GM21390 (cell line): ENCODE measurements around the gene TGM6.

Experiments
- ATAC-seq: cut with Tn5 transposase; IDR thresholded peaks from one replicate; pipeline ENCODE4 v1.9.1; 2021; ENCODE audit not compliant: unreplicated experiment

TGM6 gene

DNA sequence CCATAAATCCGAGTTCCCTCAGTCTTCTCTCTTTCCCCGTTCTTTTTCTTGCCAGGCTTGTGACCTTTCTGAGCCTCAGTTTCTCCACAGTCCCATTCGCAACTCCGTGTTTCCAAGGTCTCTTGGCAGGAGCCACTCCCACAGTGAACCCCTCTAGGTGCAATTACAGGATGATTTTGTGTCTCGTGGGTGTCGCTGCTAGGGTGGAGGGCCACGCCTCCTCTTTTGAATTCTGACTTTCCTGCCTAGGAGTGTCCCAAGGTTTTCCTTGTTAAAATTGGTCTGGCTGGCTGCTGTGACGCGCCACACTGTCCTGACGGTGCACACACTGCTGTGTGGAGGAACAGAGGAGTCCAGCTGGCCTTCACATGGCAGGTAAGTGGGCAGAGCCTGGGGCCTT lies at the start of gene TGM6:
TGM6 (plus strand) TSS at position 301 of the 400 bp plus-strand sequence; CDS start at position 369, 68 bp downstream.
- no peak for ATAC-seq

DNA sequence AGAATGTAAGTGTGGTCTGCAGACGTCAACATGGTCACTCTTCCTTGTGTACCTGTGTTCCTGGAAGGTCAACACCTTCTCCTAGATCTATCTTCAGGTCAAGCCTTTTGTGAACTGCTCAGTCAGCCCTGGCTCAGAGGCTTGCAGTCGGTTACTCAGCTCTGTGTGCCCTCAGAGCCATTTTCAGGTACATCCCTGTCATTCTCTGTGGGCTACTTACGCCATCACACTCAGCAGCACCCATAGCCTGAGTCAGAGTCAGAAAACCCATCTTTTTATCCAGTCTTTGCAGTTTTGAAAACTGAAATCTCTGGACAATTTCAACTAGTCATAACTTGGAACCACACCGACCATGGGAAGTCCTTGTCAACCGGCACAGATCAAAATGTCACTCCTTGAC lies 49.6 kb upstream of the TGM6 start:
- ATAC-seq, result no peak

DNA sequence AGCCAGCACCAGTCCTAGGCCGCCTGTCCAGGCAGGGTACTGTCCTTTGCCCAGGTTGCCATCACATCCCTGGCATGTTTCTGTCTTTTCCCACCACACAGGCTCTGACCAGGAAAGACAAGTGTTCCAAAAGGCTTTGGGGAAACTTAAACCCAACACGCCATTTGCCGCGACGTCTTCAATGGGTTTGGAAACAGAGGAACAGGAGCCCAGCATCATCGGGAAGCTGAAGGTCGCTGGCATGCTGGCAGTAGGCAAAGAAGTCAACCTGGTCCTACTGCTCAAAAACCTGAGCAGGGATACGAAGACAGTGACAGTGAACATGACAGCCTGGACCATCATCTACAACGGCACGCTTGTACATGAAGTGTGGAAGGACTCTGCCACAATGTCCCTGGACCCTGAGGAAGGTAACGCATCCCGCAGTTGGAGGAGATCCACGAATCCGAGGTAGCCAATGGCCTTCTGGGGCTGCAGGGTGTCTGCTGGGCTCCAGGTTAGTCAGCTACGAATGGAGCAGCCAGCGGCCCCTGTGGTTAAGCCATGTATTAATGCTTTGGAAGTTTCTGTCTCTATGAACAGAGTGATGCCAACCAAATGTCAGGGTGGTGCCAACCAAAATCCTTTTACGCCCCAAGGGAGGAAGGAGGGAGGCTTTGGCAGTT lies 48.7 kb upstream of the TGM6 start:
- no peak for ATAC-seq

DNA sequence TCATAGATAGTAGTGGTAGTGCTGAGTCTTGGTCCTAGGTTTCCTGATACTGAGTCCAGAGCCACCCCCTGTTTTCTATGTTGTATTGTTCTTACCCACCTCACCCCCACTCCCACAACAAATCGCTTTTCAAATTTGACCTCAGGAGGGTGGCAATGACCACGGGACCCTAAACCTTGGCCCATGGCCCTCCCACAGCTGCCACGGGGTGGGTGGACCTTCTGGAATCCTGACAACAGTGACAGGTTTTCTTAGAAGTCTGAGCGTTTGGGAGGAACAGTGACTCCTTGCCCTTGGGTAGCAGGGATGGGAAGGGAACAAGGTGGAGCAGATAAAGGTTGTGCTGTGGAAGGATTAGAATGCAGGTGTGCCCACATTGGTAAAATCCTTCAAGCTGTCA lies 48.0 kb upstream of the TGM6 start:
- ATAC-seq, result no peak

DNA sequence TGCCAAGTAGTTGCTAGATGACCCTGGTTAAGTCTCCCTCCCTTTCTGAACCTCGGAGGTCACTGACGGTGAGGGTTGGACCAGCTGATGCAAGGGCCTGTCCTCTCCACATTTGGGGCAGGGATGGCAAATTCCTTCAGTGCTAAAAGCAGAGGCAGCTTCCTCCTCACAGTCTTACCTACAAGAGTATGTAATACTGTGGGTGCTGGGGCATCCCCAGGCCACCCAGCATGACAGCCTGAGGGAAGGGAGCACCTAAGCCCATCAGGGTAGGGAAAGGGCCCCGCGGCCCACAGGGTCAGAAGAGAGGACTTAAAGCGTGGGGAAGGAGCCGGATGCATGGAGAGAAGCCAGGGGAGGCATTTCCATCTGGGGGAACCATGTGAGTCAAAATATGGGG lies 46.9 kb upstream of the TGM6 start:
- no peak for ATAC-seq

DNA sequence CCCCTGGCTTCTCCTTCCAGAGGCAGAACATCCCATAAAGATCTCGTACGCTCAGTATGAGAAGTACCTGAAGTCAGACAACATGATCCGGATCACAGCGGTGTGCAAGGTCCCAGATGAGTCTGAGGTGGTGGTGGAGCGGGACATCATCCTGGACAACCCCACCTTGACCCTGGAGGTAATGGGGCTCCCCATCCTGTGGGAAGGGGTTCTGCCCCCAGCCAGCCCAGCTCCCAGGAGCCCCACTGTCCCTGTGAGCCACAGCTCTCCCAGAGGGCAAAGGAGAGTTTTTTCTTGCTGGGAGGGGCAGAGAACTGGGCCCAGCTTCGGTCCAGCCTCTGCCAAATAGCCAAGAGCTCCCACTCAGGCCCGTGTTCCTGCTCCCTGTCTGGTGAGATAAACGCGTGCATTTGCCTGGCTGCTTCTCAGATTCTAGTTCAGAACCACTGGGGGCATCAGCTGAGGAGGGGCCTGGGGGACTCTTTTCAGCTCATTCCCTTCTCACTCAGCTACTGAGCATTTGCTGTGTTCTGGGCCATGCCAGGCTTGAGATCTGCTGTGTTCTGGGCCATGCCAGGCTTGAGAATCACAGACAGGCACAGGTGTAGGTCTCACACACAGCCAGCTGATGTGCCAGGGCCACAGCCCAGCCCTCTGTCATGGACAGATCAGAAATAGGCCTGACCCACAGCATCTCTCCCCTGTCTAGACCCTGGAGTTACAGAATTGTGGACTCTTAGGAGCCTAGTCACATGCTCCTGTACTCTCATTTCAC lies 45.4 kb upstream of the TGM6 start:
- no peak for ATAC-seq

DNA sequence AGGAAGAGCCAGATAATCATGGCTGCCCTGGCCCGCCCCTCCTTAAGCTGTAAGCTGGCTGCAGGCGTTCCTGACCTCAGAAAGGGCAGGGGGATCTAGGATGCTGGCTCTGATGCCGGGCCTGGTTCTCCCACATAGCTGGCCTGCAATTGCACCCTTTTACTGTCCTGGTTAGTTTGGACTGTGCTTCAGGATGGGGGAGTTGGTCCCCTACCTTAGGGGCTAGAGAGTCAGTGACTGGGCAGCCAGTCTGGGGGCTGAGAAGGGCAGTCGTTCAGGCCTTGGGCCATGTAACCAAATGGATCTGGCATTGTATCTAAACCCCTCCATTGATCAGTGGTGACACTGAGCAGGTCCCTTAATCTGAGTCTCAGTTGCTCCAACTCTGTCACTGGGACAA lies 44.2 kb upstream of the TGM6 start:
- no peak for ATAC-seq

DNA sequence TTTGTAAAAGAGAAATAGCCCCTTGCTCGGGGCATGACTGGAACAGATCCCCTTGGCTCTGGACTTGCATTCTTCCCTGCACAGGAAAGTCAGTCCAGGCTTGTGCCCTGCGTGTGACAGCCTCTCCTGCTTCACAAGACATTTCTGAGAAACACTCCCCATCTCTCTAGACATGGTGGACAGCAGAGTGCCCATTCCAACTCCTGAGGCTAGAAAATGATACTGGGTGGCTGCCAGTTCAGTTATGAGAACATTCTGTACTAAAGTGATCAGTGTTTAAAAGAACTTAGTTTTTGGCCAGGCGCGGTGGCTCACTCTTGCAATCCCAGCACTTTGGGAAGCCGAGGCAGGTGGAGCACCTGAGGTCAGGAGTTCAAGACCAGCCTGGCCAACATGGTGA lies 43.6 kb upstream of the TGM6 start:
- no peak for ATAC-seq

DNA sequence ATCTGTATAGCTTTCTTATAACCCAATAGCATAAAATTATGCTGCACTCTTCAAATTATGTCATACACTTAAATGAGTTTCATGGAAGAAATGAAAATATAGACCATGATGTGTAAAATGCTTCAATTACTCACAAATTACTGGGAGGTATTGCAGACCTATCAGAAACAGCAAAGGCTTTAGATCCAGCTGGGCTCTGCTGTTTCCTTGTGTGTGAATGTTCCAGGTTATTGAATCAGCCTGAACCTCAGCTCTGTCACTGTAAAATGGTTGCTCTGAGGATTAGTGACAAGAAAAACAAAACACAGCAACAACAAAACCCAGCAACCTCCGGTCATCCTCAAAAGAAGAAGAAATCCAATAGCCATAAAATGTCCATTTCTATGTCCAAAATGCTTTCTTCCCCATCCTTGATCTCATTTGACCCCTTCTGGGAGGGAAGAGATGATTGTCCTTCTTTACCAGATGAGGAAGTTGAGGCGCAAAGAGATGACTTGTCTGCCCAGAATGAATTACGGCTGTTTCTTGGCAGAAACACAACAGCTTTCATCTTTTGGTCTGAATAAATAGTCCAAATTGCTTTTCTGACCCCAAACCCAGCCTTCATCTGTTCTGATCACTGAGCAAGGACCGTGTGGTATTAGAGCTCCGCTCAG lies 42.2 kb upstream of the TGM6 start:
- no peak for ATAC-seq

DNA sequence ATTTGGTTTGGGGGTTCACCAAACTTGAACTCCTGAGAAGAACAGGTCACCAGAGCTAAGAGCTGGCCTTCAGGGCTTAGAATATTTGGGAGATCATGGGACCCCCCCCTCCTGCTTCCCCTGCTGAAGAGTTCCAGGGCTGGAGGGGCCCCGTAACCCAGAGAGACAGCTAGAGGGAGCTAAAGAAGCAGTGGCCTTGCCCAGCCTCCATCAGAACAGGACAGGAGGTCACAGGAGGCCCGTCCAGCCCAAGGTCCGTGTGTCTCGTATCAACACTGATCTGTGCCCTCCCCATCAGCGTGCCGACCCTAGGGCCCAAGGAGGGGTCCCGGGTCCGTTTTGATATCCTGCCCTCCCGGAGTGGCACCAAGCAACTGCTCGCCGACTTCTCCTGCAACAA lies 40.6 kb upstream of the TGM6 start:
- ATAC-seq, result no peak

DNA sequence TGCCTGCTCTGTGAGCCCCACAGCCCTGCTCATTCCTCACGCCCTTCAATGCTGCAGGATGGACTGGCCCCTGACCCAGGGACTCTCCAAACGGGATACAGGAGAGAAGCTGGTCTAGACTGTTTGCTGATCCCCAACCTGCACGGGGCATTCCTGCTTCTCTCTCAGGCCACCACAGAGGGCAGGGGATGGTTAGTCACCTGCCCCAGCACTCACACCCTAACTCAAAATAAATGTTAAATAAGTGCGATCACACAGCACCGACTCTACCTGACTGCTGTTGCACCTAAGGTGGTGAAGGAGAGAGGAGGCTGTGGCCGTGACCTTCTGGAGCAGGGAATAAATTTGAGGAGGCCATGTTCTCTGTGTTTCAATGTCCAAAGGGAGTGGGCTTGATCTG lies 39.9 kb upstream of the TGM6 start:
- ATAC-seq, result no peak

DNA sequence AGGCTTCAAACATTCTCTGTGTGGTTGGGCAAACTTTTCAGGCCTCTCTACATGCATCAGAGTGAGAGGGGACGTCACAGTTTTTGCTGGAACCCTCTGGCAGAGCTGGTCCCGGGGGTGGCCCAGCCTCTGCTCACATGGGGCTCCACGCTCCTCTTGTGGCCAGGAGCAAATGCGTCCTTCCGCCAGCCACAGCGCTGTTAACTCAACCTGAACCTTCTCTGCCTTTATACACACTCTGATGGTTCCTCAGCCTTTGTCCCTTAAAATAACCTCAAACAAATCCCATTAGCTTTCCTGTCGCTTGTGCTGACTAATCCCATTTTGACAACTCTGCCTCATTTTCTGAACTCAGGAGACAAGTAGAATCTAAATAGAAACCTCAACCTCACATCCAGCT lies 39.4 kb upstream of the TGM6 start:
- no peak for ATAC-seq

DNA sequence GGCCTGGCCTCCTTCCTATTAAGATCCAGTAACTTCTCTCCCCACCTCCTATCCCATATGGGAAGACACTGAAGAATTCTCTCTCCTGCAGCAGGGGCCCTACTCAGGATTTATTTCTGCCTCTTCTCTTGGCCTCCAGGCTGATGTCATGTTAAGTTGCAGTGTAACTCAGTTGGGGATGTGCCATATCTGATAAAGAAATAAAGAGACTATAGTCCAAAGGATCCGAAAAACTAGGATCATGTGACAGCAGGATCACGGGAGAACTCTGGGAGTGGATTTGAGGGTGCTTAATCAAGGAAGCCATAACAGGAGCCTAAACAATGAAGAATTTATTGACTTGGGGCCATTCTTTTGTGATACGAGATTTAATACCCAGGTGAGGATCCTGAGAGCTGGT lies 38.5 kb upstream of the TGM6 start:
- ATAC-seq, result no peak

DNA sequence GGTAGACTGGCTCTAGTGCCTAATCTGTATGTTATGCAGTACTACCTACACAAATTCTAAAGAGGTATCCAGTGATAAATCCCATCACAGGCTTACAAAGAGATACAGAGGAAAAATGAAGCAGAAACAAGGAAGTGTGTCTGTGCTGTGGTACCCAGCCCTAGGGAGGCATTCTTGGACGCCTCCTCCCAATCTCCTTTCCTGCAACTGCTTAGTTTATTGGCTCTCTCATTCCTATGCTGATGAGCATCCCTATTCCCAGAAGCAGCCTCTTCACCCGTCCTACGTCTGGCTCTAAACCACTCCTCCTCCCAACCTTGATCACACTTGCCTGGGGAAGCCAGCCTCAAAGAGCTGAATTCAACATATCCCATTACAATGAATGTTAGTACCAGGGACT lies 34.5 kb upstream of the TGM6 start:
- ATAC-seq, result no peak

DNA sequence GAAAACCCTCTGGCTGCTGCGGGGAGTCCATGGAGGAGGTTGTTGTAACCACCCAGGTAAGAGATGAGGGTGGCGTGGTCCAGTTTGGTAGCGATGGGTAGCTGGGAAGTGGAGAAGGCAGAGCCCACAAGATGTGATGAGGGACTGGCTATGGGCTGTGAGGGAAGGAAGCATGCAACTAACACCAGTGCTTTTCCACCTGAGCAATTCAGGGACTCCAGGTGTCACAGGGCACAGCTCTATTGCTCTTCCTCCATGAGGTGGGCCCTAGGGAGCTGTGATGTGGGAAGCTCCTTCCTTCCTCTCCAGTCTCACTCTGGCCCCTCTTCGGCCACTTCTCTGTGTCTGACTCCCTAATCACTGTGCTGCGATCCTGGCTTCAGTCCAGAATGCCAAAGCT lies 32.4 kb upstream of the TGM6 start:
- ATAC-seq, result no peak

DNA sequence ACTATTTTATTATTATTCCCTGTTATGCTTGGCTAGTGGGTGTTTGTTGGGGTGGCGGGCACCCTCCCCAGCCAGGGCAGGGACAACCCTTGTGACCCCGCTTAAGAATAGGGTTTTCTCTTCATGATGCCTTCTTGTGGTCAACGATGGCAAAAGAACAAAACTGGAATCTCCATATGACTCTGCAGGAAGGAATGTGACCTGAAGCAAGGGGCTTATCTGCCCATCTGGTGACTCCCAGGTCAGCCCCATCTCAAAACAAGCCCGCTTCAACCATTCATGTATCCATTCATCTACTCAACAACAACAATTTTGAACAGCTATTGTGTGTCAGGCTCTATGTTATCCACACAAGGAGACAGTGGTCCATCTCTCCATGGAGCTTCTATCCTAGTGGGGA lies 30.9 kb upstream of the TGM6 start:
- ATAC-seq, result no peak

DNA sequence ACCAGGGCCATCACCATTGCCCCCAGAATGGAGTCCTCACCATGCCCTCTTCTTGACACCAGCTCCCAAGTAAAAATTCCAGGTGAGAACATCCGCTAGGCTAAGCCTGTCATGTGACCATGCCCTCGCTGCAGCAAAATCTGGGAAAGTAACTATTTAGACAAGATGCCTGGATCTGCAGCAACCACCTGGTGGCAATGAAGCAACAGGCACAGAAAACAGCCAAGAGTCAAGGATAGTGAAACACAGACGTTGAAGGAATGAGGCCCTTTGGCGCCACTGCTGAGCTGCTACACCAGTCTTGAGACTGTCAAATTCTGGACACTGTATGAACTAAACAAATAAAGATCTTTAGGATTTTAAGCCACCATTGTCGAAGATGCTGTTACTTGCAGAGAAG lies 30.1 kb upstream of the TGM6 start:
- no peak for ATAC-seq

DNA sequence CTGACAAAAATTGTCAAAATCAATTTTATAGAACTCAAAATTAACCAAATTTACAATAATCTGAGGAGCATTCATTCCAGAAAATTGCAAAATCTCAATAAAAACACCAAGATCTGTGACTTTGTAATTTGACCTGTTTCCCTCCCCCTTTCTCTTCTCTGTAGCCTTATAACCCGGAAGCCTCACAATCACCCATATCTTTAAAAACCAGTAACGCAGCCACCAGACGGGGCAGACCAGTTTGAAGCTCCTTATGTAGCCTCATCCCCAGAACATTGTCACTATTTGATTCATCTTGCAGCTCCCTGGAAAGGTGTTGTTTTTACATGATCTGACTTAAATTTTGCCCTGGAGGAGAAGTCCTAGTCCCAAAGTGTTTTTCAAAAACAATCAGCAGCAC lies 27.5 kb upstream of the TGM6 start:
- no peak for ATAC-seq

DNA sequence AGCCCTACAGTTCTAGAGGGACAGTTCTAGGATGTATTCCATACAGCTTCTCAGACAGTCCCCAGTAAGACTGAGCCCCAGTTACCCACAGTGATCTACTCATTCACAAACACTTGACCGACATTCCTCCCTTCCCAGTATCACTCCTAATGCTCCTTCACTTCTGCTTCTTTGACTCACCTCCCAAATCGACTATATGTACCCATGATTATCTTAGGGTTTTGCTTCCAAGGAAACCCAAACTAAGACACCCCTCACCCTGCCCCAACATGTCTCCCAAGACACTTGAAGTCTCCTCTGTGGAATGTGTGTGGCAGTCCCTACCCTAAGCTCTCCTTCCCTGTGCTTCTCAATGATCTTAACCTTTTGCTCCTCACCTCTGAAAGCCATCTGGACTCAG lies 23.6 kb upstream of the TGM6 start:
- no peak for ATAC-seq

DNA sequence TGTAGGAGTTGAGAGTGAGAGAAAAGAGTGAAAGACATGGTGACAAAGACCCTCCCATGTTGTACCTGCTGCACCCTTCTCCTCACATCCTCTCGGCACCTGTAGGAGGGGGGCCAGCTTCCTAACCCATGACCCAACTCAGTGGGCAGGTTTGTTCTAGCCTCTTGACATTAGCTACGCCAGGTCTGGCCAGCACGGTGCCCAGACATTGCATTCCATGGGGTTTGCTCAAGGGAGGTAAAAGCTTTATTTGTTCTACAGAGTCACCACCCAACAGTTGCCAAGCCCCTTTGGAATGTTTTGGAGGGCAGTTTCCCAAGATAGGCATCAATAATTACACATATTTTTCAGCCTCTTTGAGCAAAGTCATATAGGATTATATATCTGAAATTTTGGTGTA lies 22.7 kb upstream of the TGM6 start:
- ATAC-seq, result no peak

DNA sequence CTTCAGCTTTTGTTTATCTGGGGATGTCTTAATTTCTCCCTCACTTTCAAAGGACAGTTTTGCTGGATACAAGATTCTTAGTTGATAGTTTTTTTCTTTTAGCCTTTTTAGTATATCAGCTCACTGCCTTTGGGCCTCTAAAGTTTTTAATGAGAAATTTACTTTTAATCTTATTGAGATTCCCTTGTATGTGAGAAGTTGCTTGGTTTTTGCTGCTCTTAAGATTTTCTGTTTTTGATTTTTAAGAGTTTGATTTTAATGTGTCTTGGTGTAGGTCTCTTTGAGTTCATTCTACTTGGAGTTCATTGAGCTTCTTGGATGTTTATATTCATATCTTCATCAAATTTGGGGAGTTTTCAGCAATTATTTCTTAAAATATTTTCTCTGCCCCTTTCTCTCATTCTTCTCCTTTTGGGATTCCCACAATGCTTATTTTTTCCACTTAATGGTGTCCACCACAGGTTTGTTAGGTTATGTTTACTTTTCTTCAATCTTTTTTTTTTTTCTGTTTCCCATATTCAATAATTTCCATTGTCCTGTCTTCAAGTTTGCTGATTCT lies 19.6 kb upstream of the TGM6 start:
- ATAC-seq, result no peak

DNA sequence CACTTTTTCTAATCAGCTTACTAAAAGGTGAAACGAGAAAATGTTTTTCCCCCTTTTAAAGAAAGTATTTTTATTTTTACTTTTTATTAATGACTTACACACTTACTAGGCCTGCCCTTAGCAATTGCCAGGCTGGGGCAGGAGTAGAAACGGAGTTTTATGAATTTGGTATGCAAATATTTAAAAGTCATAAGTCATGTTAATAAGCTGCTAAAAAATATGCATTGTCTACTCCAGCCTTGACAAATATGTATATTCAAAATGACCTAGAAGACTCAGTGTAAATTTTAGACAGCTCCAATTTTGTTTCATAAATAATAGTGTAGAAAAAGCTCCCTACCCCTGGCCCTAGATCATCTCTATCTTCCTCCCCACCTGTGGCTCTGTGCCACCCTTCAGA lies 17.5 kb upstream of the TGM6 start:
- no peak for ATAC-seq
